LNCAP (cell line): ENCODE results near the gene KDM3A.

ENCODE experiments used
- CTCF ChIP-seq: fragments of 450-650 bp; IDR thresholded peaks from 2 replicates; pipeline ENCODE4 v1.5.1; 2017; ENCODE audit warnings: mild to moderate bottlenecking

The KDM3A gene

DNA sequence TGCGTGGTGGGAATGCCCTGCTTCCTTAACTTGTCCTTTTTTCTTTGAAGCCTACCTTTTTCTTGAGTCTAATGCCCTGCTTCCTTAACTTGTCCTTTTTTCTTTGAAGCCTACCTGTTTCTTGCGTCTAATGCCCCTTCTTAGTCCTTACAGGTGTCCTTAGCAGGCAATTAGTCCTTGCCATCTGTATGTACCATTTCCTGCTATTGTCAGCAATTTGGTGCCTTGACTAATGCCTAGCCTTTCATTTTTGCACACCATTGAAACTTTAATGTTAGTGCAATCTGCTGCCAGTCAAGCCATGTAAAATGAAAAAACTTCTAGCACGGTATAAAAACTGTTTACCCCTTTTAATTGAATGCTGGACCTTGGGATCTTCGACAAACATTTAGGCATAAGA is 4.3 kb downstream of the KDM3A start:
- TF ChIP-seq CTCF: no peak

GRCh38 chr2:86446060-86446459 is 4.9 kb downstream of the KDM3A start:
- TF ChIP-seq CTCF: no peak

GRCh38 chr2:86453836-86454235 is 12.7 kb downstream of the KDM3A start:
- TF ChIP-seq CTCF: no peak

DNA sequence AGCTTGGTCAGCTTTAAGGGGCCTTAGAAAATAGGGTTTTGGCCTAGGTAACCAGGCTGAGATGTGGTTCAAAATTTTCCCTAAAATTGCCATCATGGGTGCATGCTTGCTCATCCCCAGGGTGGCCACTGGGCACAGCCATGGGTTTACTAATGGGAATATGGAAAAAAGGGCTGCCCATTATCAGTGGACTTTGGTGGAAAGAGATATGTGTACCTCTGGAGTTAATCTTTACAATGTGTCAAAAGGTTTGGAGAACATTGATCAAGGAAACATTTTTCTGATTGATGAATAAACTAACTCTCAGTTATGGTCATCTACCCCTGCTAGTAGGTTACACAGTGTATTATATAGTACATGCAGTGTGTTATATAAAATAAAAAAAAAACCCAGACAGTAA is 13.1 kb downstream of the KDM3A start:
- TF ChIP-seq CTCF: no peak

DNA sequence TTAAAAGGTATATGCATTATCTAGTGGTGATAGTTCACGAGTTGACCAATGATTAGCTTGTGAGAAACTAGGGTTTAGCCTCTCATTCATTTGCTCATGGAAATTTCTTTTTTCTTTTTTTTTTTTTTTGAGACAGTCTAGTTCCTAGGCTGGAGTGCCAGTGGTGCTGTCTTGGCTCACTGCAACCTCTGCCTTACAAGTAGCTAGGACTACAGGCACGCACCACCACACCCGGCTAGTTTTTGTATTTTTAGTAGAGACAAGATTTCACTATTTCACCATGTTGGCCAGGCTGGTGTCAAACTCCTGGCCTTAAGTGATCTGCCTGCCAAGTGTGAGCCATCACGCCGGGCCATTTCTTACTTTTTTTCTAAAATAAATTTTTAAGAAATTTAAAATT is 14.0 kb downstream of the KDM3A start:
- no peak for TF ChIP-seq CTCF

- no peak for TF ChIP-seq CTCF
Measured at GRCh38 chr2:86461042-86461743, 20.0 kb downstream of the KDM3A start.

GRCh38 chr2:86464652-86465051 is 23.5 kb downstream of the KDM3A start:
- no peak for TF ChIP-seq CTCF

DNA sequence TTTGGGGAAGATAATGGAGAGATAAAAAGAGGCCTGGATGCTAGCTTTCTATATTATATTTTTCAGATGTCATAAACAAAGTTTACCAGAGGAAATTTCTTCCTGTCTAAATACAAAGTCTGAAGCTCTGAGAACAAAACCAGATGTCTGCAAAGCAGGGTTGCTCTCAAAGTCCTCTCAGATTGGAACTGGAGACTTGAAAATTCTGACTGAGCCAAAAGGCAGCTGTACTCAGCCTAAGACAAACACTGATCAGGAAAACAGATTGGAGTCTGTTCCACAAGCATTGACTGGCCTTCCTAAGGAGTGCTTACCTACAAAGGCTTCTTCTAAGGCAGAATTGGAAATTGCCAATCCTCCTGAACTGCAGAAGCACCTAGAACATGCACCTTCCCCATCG is 25.1 kb downstream of the KDM3A start:
- TF ChIP-seq CTCF: no peak
